GM12878 (cell line): ENCODE results near the gene FAM167B. TPM values are rescaled to one million over a fixed set of nuclear protein-coding genes. Genes with fewer than 3 reads are reported as not detected.

Source experiments
- BCL3 ChIP-seq: IDR thresholded peaks from 2 replicates; pipeline ENCODE4 v1.6.1; 2011; ENCODE audit warnings: borderline replicate concordance, low read depth, mild to moderate bottlenecking, moderate library complexity, low read length; ENCODE audit not compliant: insufficient read depth, poor library complexity, severe bottlenecking
- CTCF ChIP-seq, 3 experiments: IDR thresholded peaks in 2 of 3; conservative IDR thresholded peaks in 1 of 3; 2 replicates each; pipeline ENCODE4 v1.5.1; 2011; ENCODE audit warnings: low read depth in 3 of 3, low read length in 3 of 3, mild to moderate bottlenecking in 3 of 3, control low read depth in 2 of 3, moderate library complexity in 2 of 3, inconsistent platforms in 1 of 3, mixed read lengths in 1 of 3; ENCODE audit not compliant: control insufficient read depth in 2 of 3, insufficient read depth in 1 of 3; ENCODE audit errors: extremely low read depth in 1 of 3
- HDAC2 ChIP-seq: fragments of 200-600 bp; sonication (generic); IDR thresholded peaks from 2 replicates; pipeline ENCODE4 v1.6.1; 2017
- RELA ChIP-seq: fragments of 450-650 bp; IDR thresholded peaks from 2 replicates; pipeline ENCODE4 v1.8.0; 2014; ENCODE audit warnings: borderline replicate concordance; ENCODE audit not compliant: partially characterized antibody
- SMAD5 ChIP-seq: IDR thresholded peaks from 2 replicates; pipeline ENCODE4 v1.6.1; 2016; ENCODE audit warnings: antibody characterized with exemption, low read depth
- ZBTB4 ChIP-seq: fragments of 450-650 bp; formaldehyde crosslinking; IDR thresholded peaks from 2 replicates; pipeline ENCODE4 v1.4.0; 2022; ENCODE audit warnings: mild to moderate bottlenecking, moderate library complexity
- polyA plus RNA-seq, 11 experiments: library from polyadenylated mRNA; depleted of rRNA in 4 of 11; unstranded in 6 of 11; stranded (reverse) in 5 of 11; fragments of >200 nt; fragmentation: Nextera tagmentation in 4 of 11; fragmentation: Illumina TruSeq in 1 of 11; extraction: Ambion mirVana in 4 of 11; extraction: Trizol in 1 of 11; gene quantifications; 1 replicate in 1 of 11; 2 replicates in 10 of 11; pipeline versions ENCODE4 v1.2.1 to v1.2.3, GENCODE V29; 2011 to 2016; ENCODE audit warnings: inconsistent platforms in 2 of 11, missing spikeins in 2 of 11, low read depth in 1 of 11
- total RNA-seq, 4 experiments: library from RNA; depleted of rRNA in 3 of 4; stranded (reverse); fragments of >200 nt in 3 of 4; fragmentation: Illumina TruSeq in 1 of 4; extraction: Trizol in 1 of 4; gene quantifications; 2 replicates each; pipeline versions ENCODE4 v1.2.1 to v1.2.3, GENCODE V29; 2013 to 2021

The FAM167B gene
- total and polyA plus RNA-seq, 10 of the 15 experiments (the other 5 are each of a cell fraction or from before 2014, with no cell fraction given), result 0.07 to 1.2 (median 0.36) TPM; not detected in 2

- no peak for TF ChIP-seq ZBTB4 (CRISPR knock-in tag)
- TF ChIP-seq CTCF (IDR thresholded peaks at IDR 0.05 in 2 of 3, conservative IDR thresholded peaks at IDR 0.05 in 1 of 3; ENCODE audit: control insufficient read depth in 2 of 3, extremely low read depth in 1 of 3, insufficient read depth in 1 of 3, low read depth in 3 of 3, low read length in 3 of 3), result 0 out of 6 replicates have a peak, but pooled peaks of 1 of the 3 experiments have one; percentile 0
- TF ChIP-seq RELA, result no peak
- no peak for TF ChIP-seq SMAD5
- no peak for TF ChIP-seq HDAC2
- TF ChIP-seq BCL3, result no peak
Measured at GRCh38 chr1:32242341-32242851, 4.6 kb upstream of the FAM167B start (continued).
